Left colon (tissue), 2 donors: Measurements from ENCODE around the gene BTN3A1. TPM values are rescaled to one million over a fixed set of nuclear protein-coding genes. Genes with fewer than 3 reads are reported as not detected.
"Not testable (repeated sequence)": the region's sequence is repeated elsewhere in the genome, so short reads cannot be mapped to it uniquely, and the experiment has no call there.

ENCODE experiments used
- ATAC-seq: fragments of 200-7000 bp; cut with Tn5 transposase; one replicate; pipeline ENCODE4 v1.9.1; 2020; ENCODE audit warnings: mild to moderate bottlenecking, moderate library complexity
- DNase-seq, 2 donors: peaks; one replicate each; pipeline ENCODE4 v3.0.0-alpha.2; 2020
- intact Hi-C, 2 donors: fragments of 100-400 bp; cut with DNase I in 1 of 2; cut with micrococcal nuclease in 1 of 2; formaldehyde crosslinking; loops; one replicate each; pipeline versions ENCODE4 v1.11.2 to v1.14.0; 2022; cut with DNase I, micrococcal nuclease
- long read RNA-seq: library from polyadenylated mRNA; unstranded; transcript quantifications from one replicate; pipeline ENCODE4 v2.0.0, GENCODE V29; 2021
- total RNA-seq, 2 donors: library from RNA; stranded (reverse); fragmentation: NEBNext Ultra II Directional; extraction: Animal tissue kit (Norgen Biotek cat#: 25700); gene quantifications; one replicate each; pipeline ENCODE4 v1.2.1, GENCODE V29; 2021
- donor health status: DM: no; HTN: no; CAD: no.
- donor health status: DM: yes; HTN: yes; CAD: no.

BTN3A1 gene
- 10 to 100 TPM; 21.2 to 21.6 TPM for total RNA-seq
- long read RNA-seq, partial matches to known transcripts: 0 of 5 reads
- long read RNA-seq, other reads (novel, unspliced or antisense): 5 of 5 reads

GRCh38 chr6:26401987-26402658 is at the start of gene BTN3A1:
Gene BTN3A1 (plus strand): TSS chr6:26402275. CDS start chr6:26405564, 3,289 bp downstream.
- ATAC-seq: peak; percentile 98
- intact Hi-C loops: no loop called here
- DNase-seq: peak; percentile 68 to 73

GRCh38 chr6:26352315-26352714 is 49.8 kb upstream of the BTN3A1 start:
- DNase-seq: no peak
- intact Hi-C loops: no loop called here
- no peak for ATAC-seq

GRCh38 chr6:26354162-26354561 is 47.9 kb upstream of the BTN3A1 start:
- intact Hi-C loops: no loop called here
- DNase-seq (no peak), ATAC-seq (no peak)

GRCh38 chr6:26355366-26355765 is 46.7 kb upstream of the BTN3A1 start:
- ATAC-seq (no peak), DNase-seq (no peak)
- intact Hi-C loops: no loop called here

- intact Hi-C loops, DNase-seq, ATAC-seq: not testable (repeated sequence)
Observed at GRCh38 chr6:26357543-26357942, 44.5 kb upstream of the BTN3A1 start.

GRCh38 chr6:26358511-26358981 is 43.5 kb upstream of the BTN3A1 start:
- intact Hi-C loops: no loop called here
- DNase-seq (no peak), ATAC-seq (no peak)

- intact Hi-C loops: no loop called here
- DNase-seq: no peak
- ATAC-seq: no peak
Observed at GRCh38 chr6:26359765-26360164, 42.3 kb upstream of the BTN3A1 start.

- intact Hi-C loops: no loop called here
- ATAC-seq: no peak
Observed at GRCh38 chr6:26360451-26361416, 41.3 kb upstream of the BTN3A1 start.

GRCh38 chr6:26361544-26361943 is 40.5 kb upstream of the BTN3A1 start:
- ATAC-seq: no peak
- no peak for DNase-seq
- intact Hi-C loops: no loop called here

More at GRCh38 chr6:26360451-26361416, 41.3 kb upstream of the BTN3A1 start:
- DNase-seq: peak in 1 of 2 donors; percentile 52

- ATAC-seq (no peak), DNase-seq (no peak)
- intact Hi-C loops: no loop called here
Observed at GRCh38 chr6:26362093-26362835, 39.8 kb upstream of the BTN3A1 start.

GRCh38 chr6:26362836-26363220 is 39.2 kb upstream of the BTN3A1 start:
- no peak for DNase-seq
- intact Hi-C loops: no loop called here

GRCh38 chr6:26363882-26364701 is 38.0 kb upstream of the BTN3A1 start:
- intact Hi-C loops: no loop called here
- no peak for ATAC-seq
- no peak for DNase-seq

More at GRCh38 chr6:26362836-26363220, 39.2 kb upstream of the BTN3A1 start:
- ATAC-seq: no peak

- DNase-seq (no peak), ATAC-seq (no peak)
- intact Hi-C loops: no loop called here
Observed at GRCh38 chr6:26365633-26365995, 36.5 kb upstream of the BTN3A1 start.

- no peak for ATAC-seq
- intact Hi-C loops: no loop called here
- no peak for DNase-seq
Observed at GRCh38 chr6:26366504-26366903, 35.6 kb upstream of the BTN3A1 start.

GRCh38 chr6:26367114-26367513 is 35.0 kb upstream of the BTN3A1 start:
- no peak for DNase-seq
- no peak for ATAC-seq
- intact Hi-C loops: no loop called here

- ATAC-seq, DNase-seq, intact Hi-C loops: not testable (repeated sequence)
Observed at GRCh38 chr6:26371813-26372212, 30.3 kb upstream of the BTN3A1 start.

GRCh38 chr6:26372308-26373144 is 29.5 kb upstream of the BTN3A1 start:
- ATAC-seq: no peak
- intact Hi-C loops: no loop called here
- no peak for DNase-seq
